C4-2B (cell line): ENCODE results near the gene IRAK1BP1.

Source experiments
- CTCF ChIP-seq: fragments of 450-650 bp; conservative IDR thresholded peaks from 2 replicates; pipeline ENCODE4 v1.5.1; 2017; ENCODE audit warnings: mild to moderate bottlenecking
- ZFX ChIP-seq: fragments of 450-650 bp; IDR thresholded peaks from 2 replicates; pipeline ENCODE4 v1.6.1; 2017

GRCh38 chr6:78896227-78896626 is 28.9 kb downstream of the IRAK1BP1 start:
- TF ChIP-seq CTCF (no peak), ZFX (no peak)
